RPMI8226 (cell line): Measurements from ENCODE around the gene PLA2G6.
"Not testable (repeated sequence)": the region's sequence is repeated elsewhere in the genome, so short reads cannot be mapped to it uniquely, and the experiment has no call there.

Source experiments
- DNase-seq: peaks from one replicate; pipeline ENCODE4 v3.0.0-alpha.2; 2015

The PLA2G6 gene

GRCh38 chr22:38126928-38127668 lies 54.5 kb downstream of the PLA2G6 start:
- DNase-seq = no peak

- no peak for DNase-seq
These were observed 55.9 kb downstream of the PLA2G6 start for GRCh38 chr22:38125751-38126201.

- no peak for DNase-seq
These were observed 56.5 kb downstream of the PLA2G6 start for GRCh38 chr22:38125038-38125610.

DNA sequence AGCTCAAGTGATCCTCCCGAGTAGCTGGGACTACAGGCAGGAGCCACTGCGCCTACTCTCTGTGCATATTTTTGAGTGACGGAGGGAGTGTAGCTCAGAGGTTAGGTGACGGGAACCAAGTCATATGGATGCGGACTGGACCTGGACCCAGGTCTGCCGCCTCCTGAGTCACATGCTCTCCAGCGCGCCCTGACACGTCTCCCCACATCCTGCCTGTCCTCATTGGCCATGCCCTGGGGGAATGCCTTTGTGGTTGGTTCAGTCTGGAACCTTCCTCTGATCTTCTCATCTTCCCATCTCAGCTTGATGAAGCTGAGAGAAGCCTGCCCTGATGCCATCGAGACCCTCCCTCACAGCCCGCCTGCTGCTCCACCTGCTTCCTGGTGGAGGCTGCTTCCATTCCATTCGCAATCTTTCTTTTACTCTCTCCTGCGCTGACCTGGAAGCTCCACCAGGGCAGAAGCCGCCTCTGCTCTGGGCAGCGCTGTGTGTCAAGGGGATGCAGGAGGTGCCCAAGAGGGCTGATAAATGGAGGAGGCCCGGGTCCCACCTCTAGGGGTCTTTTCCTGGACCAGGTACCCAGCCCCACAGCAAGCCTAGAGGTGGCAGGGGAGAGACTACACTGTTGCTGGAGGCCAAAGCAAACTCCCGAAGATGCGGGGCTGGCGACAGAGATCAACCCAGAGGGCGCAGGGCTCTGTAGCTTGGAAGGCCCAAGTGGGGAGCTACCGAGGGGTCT lies 57.2 kb downstream of the PLA2G6 start:
- DNase-seq = no peak

DNA sequence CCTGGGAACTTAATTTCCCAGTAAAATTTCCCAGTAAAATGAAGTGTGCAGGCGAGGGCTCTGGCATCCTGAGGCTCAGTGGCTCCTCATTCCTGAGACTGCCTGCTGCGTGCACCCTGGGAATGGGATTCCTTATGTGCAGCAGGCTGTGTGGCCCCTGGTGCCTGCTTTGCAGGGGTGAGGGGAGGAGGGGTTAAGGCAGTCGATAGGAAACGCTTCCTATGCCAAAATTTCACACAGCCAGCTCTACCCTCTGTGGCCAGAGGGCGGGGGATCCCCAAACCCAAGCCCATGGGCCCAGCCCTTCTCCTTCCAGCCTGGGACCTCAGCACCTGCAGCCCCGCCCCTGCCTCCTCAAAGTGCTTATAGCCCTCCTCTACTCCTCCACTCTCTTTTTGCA lies 59.0 kb downstream of the PLA2G6 start:
- DNase-seq = peak; percentile 53

DNA sequence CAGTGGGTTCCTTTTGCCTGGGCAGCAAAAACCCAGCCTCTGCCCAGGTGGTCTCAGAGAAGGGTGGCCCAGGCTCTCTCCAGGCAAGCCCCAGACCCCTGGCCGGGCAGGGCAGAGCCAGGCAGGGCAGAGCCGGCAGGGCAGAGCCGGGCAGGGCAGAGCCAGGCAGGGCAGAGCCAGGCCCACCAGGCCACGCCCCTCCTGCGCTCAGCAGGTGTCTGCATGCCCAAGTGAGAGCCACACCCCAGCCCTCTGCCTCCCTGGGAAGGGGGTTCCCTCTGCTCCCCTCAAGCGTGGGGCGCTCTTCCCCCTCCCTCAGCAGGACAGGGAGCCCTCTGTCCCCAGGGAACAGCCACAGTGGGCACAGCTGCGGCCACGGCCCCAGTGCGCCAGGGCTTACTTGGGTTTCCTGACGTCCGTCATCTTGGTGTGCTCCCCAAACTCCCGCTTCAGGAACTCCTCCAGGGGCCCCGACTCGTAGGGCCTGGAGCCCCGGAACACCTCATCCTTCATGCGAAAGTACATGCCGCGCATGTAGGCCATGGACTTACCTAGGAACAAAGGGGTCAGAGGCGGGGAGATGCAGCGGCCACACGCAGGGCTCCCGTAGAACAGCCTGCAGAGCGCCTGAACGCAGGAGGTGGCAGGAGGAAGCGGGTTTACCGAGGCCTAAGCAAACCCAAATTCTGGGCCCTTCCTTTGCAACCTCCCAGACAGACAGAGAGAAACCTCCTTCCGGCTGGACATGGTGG lies 61.1 kb downstream of the PLA2G6 start:
- DNase-seq = no peak

DNA sequence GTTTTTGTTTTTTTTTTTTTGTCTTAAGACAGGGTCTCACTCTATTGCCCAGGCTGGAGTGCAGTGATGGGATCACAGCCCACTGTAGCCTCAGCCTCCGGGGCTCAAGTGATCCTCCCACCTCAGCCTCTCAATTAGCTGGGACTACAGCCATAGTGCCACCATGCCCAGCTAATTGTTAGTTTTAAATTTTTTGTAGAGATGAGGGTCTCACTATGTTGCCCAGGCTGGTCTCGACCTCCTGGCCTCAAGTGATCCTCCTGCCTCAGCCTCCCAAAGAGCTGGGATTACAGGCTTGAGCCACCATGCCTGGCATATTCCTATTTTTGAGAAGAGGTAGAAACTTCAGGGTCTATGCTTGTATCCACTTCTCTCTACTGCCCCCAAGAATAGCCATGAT lies 62.9 kb downstream of the PLA2G6 start:
- not testable (repeated sequence) for DNase-seq

DNA sequence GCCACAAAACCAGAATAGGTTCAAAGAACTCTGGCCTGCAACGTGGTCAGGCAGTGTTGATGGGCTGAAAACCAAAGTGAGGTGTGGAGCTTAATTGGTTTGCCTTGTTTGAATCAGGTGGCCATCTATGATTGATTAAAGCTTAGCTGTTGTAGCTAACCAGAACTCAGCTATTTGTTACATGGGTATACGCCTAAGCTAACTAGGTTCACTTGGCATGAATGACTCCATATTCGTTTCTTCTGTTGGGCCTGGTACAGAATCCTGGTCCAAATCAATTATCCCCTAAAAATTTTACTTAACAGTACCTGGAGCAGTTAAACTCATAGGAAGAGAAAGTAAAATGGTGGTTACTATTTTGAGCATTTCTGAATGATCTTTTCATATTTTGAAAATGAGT lies 63.4 kb downstream of the PLA2G6 start:
- no peak for DNase-seq

GRCh38 chr22:38117556-38117955 lies 64.1 kb downstream of the PLA2G6 start:
- not testable (repeated sequence) for DNase-seq

DNA sequence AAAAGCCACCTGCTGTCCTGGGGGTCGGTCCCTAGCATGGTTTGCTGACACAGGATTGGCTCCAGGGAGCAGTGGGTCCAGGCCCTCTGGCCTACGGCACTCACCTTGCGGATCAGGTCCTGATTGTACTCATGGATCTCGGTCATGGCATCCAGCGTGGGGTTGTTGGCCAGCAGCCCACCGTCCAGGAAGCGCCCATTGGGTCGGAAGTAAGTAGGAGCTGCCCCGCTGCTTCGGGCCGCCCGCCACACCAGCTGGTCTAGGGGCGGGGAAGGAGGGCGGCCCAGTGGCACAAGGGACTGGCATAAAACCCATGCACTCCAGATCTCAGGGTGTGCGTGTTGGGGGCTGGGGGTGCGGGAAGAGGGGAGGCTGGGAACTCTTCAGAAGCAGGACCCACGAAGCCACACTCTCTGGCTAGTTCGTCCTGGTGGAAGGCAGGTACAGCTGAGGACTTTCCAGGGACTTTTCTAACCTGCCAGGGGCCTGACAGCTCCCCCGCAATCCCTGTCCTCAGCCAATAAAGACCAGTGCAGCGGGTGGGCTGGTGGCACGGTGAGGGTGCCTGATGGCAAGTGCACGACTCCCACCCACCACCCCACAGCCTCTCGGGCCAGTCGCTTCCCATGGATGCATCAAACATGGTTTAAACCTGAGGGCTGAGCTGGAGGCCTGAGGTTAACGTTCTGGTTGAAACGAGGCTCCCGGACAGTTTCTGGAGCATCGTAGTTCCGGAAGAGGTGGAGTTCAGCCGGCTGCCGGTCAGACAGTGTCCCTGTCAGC lies 66.0 kb downstream of the PLA2G6 start:
- no peak for DNase-seq

DNA sequence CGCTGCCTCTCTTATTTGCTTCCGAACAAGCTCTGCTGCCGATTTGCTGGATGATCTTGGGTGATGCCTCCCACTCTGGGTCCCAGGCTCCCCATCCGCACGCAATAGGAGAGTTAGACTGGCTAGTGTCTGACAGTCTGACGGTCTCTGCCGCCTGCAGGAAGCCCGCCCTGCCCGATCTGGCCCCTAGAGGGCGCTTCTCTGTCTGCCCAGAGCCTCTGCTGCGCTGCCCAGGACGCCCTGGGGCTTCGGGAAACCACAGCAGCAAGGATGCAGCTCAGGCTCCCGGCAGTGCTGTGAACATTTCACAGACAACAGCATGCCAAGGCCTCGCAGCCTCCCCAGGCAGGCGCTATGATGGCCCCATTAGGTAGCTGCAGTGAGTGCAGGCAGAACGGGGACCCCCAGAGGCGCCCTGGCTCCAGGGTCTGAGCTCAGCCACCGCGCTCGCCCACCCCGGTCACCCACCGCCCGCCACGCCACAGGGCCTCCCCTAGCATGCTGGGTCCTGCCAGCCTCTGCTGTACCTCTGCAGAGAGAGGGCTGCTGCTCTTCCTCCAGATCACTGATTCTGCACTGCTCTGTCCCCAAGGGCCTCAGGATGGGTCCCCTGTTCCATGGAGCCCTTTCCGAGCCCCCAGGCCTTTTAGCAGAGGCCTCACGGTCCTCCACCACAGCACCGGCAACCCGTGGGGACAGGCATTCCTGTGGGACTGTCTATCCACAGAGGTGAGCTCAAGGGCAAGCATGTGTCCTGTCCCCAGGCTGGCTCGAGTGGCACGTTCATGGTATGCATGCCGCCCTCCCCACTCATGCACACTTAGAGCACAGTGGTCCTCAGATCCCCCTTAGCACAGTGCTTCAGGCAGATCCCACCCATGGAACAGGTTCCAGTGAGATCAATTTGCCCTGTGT lies 66.9 kb downstream of the PLA2G6 start:
- DNase-seq = peak; percentile 78

DNA sequence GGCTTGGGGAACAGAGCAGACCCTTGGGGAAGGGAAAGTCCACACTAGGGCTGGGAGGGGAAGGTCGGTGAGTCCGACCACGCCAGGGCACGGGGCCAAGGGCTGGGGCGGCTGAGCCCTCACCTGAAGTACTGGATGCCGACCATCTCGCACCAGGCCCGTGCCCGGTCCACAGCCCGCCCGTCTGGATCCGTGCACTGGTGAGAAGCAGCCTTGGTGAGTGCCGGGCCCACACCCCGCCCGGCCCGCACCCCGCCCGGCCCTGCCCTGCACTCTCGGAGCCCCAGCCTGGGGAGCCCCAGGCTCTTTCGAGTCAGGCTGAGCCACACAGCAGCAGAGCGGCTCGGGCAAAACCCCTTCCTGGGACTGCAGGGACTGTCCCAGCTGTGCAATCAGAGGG lies 69.2 kb downstream of the PLA2G6 start:
- no peak for DNase-seq

- DNase-seq = no peak
These were observed 69.7 kb downstream of the PLA2G6 start for GRCh38 chr22:38111925-38112355.

- no peak for DNase-seq
These were observed 70.5 kb downstream of the PLA2G6 start for GRCh38 chr22:38110863-38111852.

GRCh38 chr22:38110008-38110862 lies 71.4 kb downstream of the PLA2G6 start, which contains the start of gene BAIAP2L2:
Gene BAIAP2L2 (minus strand): TSS chr22:38110684. CDS start chr22:38110525, 159 bp downstream.
- no peak for DNase-seq

GRCh38 chr22:38109371-38110001 lies 72.1 kb downstream of the PLA2G6 start:
- no peak for DNase-seq

DNA sequence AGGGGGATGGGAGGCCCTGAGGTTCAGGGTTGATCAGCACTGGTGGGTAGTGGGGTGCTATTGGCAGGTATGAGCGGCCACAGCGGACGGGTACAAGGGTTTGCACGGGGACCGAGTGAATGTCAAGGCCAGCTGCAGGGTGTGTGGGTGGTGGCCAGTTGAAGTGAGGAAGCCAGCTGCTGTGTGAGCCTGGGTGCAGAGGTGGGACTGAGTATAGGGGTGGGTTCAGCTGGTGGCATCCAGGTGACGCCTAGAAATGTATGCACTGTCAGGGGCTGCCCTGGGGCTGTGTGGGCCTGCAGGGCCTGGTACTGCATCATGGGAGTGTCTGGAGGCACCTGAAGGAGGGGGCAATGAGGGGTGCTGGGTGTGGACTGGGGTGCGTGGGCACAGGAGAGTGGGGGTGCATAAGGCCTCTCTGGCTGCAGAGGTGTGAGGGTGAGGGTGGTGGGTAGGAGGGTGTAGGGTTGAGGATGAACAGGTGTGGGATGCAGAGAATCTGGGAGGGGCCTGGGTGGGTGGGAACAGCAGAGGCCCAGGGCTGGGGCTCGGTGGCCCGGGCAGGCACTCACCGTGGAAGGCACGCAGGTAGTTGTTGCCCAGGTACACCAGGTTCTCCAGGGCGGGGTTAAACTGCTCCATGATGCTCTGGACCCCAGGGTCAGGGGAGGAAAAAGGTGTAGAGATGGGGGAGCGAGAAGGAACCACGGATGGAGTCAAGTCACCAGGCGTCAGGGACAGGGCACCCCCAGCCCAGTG lies 72.9 kb downstream of the PLA2G6 start:
- no peak for DNase-seq
